Fibroblast of lung (primary cell): Measurements from ENCODE around the gene SLC6A1. TPM values are rescaled to one million over a fixed set of nuclear protein-coding genes. Genes with fewer than 3 reads are reported as not detected.

ENCODE experiments used
- DNase-seq, 2 donors: peaks; one replicate each; pipeline versions ENCODE4 v3.0.0 to v3.0.0-alpha.2; 2010; ENCODE audit warnings: low read depth in 2 of 2
- H2AFZ ChIP-seq: 2 replicates; pipeline ENCODE4 v1.5.1; 2012; ENCODE audit warnings: low read length, control low read depth, inconsistent platforms
- H3K27ac ChIP-seq: 2 replicates; pipeline ENCODE4 v1.5.1; 2011; ENCODE audit warnings: low read length, control low read depth; ENCODE audit not compliant: insufficient read depth
- H3K27me3 ChIP-seq: 2 replicates; pipeline ENCODE4 v1.5.1; 2011; ENCODE audit warnings: mild to moderate bottlenecking, low read length; ENCODE audit not compliant: control insufficient read depth, insufficient read depth
- H3K36me3 ChIP-seq: 2 replicates; pipeline ENCODE4 v1.5.1; 2011; ENCODE audit warnings: low read length; ENCODE audit not compliant: control insufficient read depth, insufficient read depth
- H3K4me1 ChIP-seq: 2 replicates; pipeline ENCODE4 v1.5.1; 2011; ENCODE audit warnings: low read length; ENCODE audit not compliant: control insufficient read depth, insufficient read depth; ENCODE audit errors: extremely low read depth
- H3K4me2 ChIP-seq: 2 replicates; pipeline ENCODE4 v1.5.1; 2011; ENCODE audit warnings: low read length, control low read depth; ENCODE audit not compliant: insufficient read depth; ENCODE audit errors: extremely low read depth
- H3K4me3 ChIP-seq, 4 experiments: fragments of 200-600 bp in 1 of 4; sonication (generic) in 1 of 4; replicated peaks in 1 of 4; 2 replicates each; pipeline ENCODE4 v1.5.1; 2011 to 2016; ENCODE audit warnings: low read length in 4 of 4, low read depth in 3 of 4, mild to moderate bottlenecking in 3 of 4, control low read depth in 2 of 4, inconsistent platforms in 1 of 4, mixed read lengths in 1 of 4; ENCODE audit not compliant: insufficient read depth in 1 of 4; ENCODE audit errors: control extremely low read depth in 1 of 4
- H3K79me2 ChIP-seq: 2 replicates; pipeline ENCODE4 v1.5.1; 2012; ENCODE audit warnings: mild to moderate bottlenecking, low read length, inconsistent platforms; ENCODE audit not compliant: control insufficient read depth, insufficient read depth
- H3K9ac ChIP-seq: 2 replicates; pipeline ENCODE4 v1.5.1; 2011; ENCODE audit warnings: mild to moderate bottlenecking, low read length, control low read depth; ENCODE audit not compliant: insufficient read depth
- H3K9me3 ChIP-seq: 2 replicates; pipeline ENCODE4 v1.5.1; 2012; ENCODE audit warnings: low read depth, low read length; ENCODE audit not compliant: control insufficient read depth, insufficient read depth
- H4K20me1 ChIP-seq: 2 replicates; pipeline ENCODE4 v1.5.1; 2011; ENCODE audit warnings: low read length; ENCODE audit not compliant: control insufficient read depth, insufficient read depth; ENCODE audit errors: extremely low read depth
- EZH2 ChIP-seq: IDR thresholded peaks from 2 replicates; pipeline ENCODE4 v1.5.1; 2012; ENCODE audit warnings: low read length, control low read depth, mild to moderate bottlenecking; ENCODE audit errors: missing control alignments
- polyA plus RNA-seq, 2 donors: library from polyadenylated mRNA; depleted of rRNA in 1 of 2; stranded (reverse) in 1 of 2; unstranded in 1 of 2; fragments of >200 nt; gene quantifications; 2 replicates each; pipeline ENCODE4 v1.2.1, GENCODE V29; 2011 to 2012; ENCODE audit warnings: missing spikeins in 1 of 2
- total RNA-seq: library from RNA; depleted of rRNA; stranded (reverse); fragments of >200 nt; gene quantifications from 2 replicates; pipeline ENCODE4 v1.2.1, GENCODE V29; 2014
- TF ChIP-seq, protein P1 (sequence below), 2 donors: IDR thresholded peaks in 1 of 2; conservative IDR thresholded peaks in 1 of 2; 1 replicate in 1 of 2; 2 replicates in 1 of 2; pipeline ENCODE4 v1.5.1; 2011 to 2012; ENCODE audit warnings: low read length in 2 of 2, control low read depth in 1 of 2, inconsistent platforms in 1 of 2, low read depth in 1 of 2, mild to moderate bottlenecking in 1 of 2

SLC6A1 gene
- total and polyA plus RNA-seq, 2 donors (not counting 1 experiment from before 2014, with no cell fraction given): not detected

GRCh38 chr3:10968401-10968800 is 24.1 kb upstream of the SLC6A1 start:
- Histone ChIP-seq H2AFZ (no peak overlapping the region), H3K9ac (no peak overlapping the region), H3K4me1 (no peaks in the 10 kb centered on the region), H3K9me3 (no peaks in the 10 kb centered on the region), H3K4me3 (no peak overlapping the region), H3K27me3 (no peaks in the 10 kb centered on the region), H3K27ac (no peak overlapping the region), H3K36me3 (no peaks in the 10 kb centered on the region), H3K4me2 (no peak overlapping the region), H3K79me2 (no peaks in the 10 kb centered on the region), H4K20me1 (no peaks in the 10 kb centered on the region)
- TF ChIP-seq EZH2: no peak
- TF ChIP-seq, protein P1, sequence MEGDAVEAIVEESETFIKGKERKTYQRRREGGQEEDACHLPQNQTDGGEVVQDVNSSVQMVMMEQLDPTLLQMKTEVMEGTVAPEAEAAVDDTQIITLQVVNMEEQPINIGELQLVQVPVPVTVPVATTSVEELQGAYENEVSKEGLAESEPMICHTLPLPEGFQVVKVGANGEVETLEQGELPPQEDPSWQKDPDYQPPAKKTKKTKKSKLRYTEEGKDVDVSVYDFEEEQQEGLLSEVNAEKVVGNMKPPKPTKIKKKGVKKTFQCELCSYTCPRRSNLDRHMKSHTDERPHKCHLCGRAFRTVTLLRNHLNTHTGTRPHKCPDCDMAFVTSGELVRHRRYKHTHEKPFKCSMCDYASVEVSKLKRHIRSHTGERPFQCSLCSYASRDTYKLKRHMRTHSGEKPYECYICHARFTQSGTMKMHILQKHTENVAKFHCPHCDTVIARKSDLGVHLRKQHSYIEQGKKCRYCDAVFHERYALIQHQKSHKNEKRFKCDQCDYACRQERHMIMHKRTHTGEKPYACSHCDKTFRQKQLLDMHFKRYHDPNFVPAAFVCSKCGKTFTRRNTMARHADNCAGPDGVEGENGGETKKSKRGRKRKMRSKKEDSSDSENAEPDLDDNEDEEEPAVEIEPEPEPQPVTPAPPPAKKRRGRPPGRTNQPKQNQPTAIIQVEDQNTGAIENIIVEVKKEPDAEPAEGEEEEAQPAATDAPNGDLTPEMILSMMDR (conservative IDR thresholded peaks at IDR 0.05 in 1 of 2, IDR thresholded peaks at IDR 0.05 in 1 of 2; ENCODE audit: low read depth in 1 of 2, low read length in 2 of 2): no peak
- DNase-seq: no peak

- no peaks in the 10 kb centered on the region for H3K9me3 ChIP-seq
- no peak overlapping the region for H2AFZ ChIP-seq
- no peak overlapping the region for H3K4me3 ChIP-seq
- no peak overlapping the region for H3K4me2 ChIP-seq
- H4K20me1 ChIP-seq: no peaks in the 10 kb centered on the region
- no peak overlapping the region for H3K27ac ChIP-seq
- no peaks in the 10 kb centered on the region for H3K27me3 ChIP-seq
- no peaks in the 10 kb centered on the region for H3K4me1 ChIP-seq
- no peak overlapping the region for H3K9ac ChIP-seq
- no peaks in the 10 kb centered on the region for H3K79me2 ChIP-seq
- no peak for DNase-seq
- H3K36me3 ChIP-seq: no peaks in the 10 kb centered on the region
- TF ChIP-seq EZH2: no peak
- TF ChIP-seq, protein P1 (conservative IDR thresholded peaks at IDR 0.05 in 1 of 2, IDR thresholded peaks at IDR 0.05 in 1 of 2; ENCODE audit: low read depth in 1 of 2, low read length in 2 of 2): no peak
Measured at GRCh38 chr3:10970306-10970960, 22.1 kb upstream of the SLC6A1 start.

DNA sequence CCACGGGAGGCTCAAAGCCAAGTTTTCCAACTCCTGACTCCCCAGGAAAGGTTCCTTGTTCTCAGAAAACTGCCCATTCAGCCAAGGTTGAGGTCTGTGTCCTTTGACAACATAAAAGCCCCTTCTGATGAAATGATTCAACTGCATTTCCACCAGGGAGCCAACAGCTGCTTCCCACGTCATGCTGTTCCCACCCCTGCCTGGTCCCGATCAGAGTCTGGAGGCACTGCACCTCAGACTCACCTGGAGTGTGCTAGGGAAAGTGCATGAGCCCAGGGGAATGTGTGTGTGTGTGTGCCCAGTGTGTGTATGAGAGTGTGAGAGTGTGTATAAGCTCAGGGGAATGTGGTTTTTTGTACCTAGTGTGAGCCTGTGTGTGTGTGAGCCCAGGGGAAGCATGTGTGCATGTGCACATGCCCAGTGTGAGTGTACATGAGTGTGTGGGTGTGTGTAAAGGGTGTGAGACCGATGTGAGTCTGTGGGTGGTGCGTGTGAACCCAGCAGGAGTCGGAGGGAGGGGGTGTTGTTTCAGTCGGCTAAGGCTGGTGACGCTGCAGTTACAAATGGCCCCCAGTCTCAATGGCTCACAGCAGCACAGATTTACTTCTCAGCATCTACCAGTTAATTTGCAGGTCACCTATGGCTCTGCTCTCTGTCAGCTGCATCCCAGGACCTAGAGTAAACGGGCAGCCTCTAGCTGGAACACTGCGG is 20.3 kb upstream of the SLC6A1 start:
- Histone ChIP-seq H3K4me3 (no peak overlapping the region), H3K9me3 (no peaks in the 10 kb centered on the region), H2AFZ (no peak overlapping the region), H3K9ac (no peak overlapping the region), H3K36me3 (no peaks in the 10 kb centered on the region), H3K4me1 (no peaks in the 10 kb centered on the region), H4K20me1 (no peaks in the 10 kb centered on the region), H3K4me2 (no peak overlapping the region), H3K27ac (no peak overlapping the region), H3K27me3 (no peaks in the 10 kb centered on the region), H3K79me2 (no peaks in the 10 kb centered on the region)
- DNase-seq: no peak
- TF ChIP-seq EZH2: no peak
- TF ChIP-seq, protein P1 (conservative IDR thresholded peaks at IDR 0.05 in 1 of 2, IDR thresholded peaks at IDR 0.05 in 1 of 2; ENCODE audit: low read depth in 1 of 2, low read length in 2 of 2): no peak
